Raji (cell line): ENCODE data around the gene CLDN19.

Experiments
- POLR2A ChIP-seq: IDR thresholded peaks from 2 replicates; pipeline ENCODE4 v1.6.1; 2011; ENCODE audit warnings: low read depth, low read length, control low read depth; ENCODE audit not compliant: insufficient read depth

CLDN19 gene

DNA sequence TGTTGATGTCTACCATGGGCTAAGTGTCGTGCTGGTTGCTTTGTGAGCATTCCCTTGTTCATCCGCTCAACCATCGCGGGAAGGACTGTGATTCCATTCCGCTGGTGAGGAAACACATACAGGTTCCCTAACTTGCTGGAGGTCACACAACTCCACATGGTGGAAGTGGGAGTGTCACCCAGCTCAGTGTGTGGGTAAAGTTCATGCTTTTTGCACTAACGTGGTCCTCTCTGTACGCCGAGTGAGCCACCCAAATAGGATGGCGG is 4.0 kb upstream of the CLDN19 start:
- TF ChIP-seq POLR2A, result no peak

DNA sequence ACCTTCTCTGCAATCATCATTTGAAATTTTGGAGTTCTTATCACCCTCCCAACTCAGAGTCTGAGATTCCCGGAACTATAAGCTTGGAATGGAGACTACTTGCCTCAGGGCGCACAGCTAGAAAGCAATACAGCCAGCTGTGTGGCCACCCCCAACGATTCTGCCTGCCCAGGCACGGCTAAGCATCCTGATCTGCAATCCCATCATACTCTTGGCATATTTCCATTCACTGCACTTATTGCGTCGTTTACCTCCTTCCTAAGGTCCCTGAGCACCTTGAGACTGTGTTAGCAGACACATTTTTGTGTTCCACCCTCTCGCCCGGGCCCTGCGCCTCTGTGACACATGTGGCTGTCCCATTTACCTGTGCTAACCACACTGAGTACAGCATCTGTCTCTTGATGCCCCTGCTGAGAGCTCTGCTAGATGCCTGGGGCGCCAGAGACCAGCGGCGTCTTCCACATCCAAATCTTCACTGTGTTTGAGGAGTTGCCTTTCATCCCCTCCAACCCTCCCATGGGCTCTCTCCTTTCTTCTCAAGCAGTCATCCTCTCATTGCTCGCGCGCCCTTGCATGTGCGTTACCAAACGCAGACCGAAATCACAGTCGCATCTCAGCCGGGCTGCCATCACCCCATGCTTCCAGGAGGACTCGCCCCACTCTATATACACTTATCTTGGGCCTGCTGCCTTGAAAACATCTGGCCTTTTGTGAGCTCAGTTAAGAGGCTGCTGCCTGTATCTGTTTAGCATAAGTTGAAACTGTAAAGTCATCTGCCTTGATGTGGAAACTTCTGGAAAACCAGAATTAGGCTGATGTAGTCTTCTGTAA is 3.5 kb upstream of the CLDN19 start:
- TF ChIP-seq POLR2A, result no peak

DNA sequence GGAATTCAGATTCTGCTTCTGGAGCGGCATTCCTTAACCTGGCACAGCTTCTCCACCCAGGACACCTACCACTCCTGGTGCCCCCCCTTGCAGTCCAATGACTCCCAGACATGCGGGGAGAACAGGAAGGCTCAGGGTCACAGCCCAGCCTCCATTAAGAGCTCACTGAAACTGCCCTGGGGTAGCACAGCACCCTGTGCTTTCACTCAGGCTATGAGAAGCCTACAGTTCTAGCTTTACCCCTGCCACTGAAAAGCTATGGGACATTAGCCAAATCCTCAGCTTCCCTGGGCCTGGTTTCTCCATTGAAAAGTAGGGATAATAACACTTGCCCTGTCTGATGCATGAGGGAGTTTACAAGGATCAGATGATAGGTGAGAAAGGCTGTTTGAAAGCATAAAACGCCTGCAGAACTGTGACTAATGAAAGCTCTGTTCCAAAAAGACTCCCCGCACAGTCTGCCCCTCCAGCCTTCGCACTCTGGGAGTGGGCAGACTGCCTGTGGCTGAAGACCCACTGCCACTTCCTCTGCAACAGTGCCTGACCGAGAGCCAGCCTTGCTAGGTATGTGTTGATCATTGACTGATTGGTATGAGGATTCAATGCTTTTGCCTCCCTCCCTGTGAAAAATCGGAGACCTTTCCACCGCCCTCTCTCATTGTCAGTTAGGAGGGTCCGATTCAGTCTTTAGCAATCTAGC is 2.7 kb upstream of the CLDN19 start:
- TF ChIP-seq POLR2A, result no peak

DNA sequence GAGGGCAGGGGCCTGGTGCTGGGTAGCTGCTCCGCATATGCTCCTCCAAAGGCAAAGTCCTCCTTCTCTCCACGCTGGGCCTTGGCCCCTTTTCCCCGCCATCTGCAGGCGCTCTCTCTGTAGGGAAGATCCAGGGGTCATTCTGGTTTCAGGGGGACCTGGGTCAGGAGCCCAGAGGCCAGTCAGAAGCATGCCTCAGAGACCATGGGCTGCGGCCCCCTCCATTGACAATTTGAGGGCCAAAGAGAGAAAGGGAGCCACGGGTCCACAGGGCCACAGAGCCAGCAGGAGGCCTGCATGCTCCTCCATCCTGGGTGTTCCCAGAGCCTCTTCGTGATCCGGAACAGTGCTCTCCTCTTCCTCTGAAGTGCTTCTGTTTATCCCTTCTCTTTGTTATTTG is 2.1 kb upstream of the CLDN19 start:
- TF ChIP-seq POLR2A, result no peak

DNA sequence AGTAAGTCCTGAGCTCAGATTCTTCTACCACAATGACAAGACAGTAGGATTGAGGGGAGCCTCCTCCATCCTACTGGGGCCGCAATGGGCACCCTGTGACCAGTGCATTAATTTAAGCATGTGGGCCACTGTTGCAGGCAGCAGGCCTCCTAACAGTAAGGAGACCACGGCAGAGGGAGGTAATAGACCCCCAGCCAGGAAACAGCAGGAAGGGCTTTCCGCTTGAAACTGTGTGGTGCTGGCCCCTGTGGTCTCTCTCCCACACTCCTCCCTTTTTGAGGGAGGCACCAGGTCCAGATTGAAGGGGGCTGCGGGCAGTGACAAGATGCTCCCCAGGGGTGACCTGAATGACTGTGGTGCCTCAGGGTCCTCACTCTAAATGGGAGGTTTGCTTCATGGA is 1.7 kb upstream of the CLDN19 start:
- no peak for TF ChIP-seq POLR2A

DNA sequence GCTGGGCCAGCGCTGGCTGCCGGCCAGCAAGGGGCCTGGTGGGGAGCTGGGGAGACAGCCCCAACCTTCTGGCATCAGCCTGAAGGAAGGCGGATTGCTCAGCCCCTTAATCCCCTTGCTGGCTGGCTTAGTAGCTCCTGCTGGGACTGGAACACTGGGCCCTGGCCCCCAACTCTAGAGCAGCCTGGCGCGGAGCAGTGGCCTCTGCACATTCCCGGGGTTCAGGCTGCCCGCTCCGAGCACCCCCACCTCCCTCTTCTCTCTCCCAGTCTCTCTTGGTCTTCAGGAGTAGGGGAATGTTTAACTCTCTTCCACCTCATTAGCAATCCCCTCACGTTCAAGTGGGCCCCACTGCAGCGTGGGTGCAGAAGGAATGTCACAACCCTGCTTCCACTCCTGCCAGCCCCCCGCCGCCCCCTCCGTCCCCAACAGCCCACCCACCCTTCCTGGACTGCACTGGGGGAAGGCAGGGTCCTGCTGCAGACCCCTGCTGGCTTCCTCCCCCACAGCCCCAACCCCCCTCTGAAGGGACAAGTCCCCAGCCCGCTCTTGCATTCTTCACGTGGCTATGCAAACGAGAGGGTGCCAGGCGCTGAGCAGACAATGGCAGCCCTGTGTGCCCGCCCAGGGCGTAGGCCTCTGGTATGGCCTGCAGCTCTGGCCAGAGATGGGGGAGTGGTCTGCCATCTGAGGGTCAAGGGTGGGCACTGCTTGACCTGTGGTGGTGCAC is 980 bp upstream of the CLDN19 start:
- TF ChIP-seq POLR2A, result no peak

DNA sequence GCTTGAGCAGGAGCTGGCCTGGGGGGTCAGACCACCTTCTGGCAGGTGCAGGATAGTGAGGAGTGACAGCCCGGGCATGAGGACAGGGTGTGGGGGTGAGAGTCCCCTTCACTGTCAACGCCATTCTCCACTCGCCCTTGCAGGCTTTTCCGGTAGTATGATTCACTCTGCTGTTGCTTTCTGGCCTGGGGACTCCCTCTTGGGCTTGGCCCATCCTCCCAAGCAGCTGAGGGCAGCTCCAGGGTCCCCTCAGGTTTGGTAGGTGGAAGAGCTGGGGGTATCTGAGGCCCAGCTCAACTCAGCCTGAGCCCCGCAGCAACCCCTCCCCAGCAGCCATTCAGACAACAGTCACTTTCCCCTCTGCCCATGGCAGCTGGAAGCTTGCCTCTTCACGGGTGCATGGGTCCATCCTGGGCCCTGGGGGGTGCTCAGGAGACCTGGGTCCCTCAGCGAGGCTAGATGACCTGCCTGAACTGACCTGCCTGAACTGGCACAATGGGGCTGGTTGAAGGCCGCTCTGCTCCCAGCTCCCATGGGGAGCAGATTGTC is 1.3 kb downstream of the CLDN19 start:
- no peak for TF ChIP-seq POLR2A

DNA sequence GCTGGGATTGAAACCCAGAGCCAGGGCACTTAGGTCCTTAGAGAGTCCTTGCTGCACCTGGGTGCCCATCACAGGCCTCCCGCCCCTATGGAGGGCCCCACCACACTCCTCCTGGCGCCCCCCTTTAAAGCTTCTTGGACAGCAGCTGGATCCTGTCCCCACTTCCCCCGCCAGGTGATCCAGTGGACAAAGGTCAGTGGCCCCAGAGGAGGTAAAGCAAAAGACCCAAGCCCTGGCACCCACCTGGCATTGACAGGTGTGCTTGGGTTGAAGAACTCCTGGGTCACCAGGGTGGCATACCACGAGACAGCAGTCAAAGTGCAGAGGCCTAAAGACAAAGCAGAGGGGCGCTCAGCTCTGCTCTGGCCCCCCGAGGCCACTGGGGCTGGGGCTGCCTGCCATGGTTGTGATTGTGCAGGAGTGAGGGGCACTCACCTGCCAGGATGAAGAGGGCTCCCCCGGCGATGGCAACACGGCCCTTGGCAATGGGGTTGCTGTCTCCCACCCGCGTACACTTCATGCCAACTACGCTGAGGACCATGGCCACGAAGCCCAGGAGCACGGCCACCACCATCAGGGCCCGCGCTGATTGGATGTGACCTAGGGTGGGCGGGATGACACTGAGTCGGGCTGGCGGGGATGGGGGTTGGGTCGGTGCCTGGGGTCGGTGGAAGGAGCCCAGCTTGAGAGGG is 1.9 kb downstream of the CLDN19 start:
- no peak for TF ChIP-seq POLR2A

DNA sequence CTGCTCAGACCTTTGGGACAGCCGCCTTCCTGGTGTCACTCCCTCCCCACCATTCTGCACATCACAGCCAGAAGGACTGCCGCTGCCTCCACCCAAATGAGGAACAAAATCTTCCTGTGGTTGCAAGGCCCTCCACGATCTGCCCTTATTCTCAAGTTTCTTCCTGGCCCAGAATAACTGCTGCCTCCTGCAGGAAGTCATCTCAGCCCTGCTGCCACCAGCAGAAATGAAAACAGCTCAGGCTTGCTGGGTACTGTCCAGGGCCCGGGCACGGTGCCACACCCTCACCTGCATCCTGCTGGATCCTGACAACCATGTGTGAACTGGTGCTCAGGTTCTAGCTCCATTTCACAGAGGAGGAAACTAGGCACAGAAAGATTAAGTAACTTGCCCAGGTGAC is 2.8 kb downstream of the CLDN19 start:
- no peak for TF ChIP-seq POLR2A

DNA sequence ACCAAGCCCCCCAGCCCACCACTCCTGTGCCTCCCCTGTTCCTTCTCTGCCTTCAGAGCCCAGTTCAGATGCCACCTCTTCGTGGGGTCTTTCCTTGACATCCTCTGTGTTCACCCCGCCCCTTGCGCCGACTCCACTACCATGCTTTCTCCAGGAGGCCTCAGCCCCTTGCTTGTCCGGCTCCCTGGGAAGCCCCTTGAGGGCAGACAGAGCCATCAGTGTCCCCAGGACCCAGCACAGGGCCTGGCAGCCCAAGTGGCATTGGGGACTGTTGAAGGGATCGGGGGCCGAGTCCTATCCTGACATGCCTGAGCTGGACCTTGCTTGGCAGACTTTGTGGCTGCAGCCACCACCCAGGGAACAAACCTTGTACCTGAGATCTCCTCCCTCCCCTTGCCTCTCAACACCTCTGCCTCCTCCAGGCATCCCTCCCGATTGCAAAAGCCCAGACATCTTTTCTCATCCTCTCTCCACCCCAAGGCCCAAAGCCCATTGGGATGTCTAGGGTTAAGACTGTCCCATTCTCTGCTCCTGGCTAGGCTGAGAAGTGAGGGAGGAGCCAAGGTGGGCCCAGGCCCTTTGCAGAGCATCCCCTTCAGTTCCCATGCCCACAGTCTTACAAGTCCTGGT is 3.4 kb downstream of the CLDN19 start:
- no peak for TF ChIP-seq POLR2A

DNA sequence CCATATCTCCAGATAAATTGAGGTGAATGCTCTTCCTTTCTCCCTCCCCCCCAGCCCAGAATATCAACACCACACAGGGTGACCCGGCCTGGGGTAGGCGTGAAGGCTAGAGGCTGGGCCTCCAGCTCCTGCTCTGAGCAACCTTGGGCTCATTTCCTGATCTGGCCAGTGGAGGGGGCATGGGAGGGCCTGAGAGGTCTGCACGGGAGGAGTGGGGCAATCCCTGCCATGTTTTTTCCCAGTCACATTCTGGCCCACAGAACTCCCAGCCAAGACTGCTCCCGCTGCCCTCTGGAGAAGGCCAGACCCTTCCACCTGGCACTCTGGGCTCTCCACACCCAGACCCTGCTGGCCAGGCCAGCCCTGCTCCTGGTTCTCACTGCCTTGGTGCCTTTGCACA is 3.9 kb downstream of the CLDN19 start:
- no peak for TF ChIP-seq POLR2A

DNA sequence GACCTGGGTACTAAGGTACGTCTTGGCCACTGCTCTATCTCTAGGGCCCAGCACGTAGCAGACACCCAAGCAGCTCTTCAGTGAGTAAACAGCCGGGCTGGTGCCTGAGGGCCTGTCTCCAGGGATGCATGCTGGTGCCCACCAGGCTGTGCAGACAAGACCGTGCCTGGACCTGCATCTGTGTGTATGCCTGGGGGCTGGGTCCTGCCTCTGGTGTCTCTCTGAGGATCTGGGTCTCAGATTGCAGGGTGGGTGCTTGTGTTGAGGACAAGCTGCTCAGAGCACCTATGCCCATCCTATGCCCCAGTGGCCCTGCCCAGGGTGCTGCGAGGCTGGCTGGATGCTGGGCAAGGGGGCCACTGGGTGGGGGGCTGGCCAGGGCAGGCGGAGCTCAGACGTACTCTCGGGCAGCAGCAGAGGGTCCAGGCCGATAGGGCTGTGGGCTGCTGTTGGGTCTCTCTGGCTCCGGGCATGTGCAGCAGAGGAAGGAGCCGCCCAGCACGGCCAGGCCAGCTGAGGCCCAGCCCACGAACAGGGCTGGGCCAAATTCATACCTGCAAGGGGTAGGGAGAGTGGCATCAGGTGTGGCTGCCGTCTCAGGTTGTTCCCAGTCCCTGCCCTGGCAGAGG is 4.4 kb downstream of the CLDN19 start:
- no peak for TF ChIP-seq POLR2A

DNA sequence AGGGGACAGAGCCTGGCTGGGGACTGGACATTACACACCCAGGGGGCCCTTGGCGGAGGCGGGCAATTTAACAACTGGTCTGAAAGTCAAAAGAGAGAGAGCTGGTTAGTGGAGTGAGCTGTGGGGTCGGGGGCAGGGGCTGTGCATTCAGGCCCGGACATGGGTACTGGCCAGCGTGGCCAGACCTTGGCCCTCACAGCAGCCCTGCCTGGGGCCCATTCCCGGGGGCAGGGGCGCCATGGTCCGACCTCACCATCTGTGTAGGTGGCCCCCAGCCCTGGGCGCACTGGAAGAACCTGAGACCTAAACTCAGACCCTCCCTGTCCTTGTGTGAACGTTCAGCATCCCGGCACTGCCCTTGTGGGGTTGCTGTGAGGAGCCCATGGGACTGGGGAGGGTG is 5.0 kb downstream of the CLDN19 start:
- no peak for TF ChIP-seq POLR2A
